ENCODE measurements around the gene GAPVD1. TPM values are rescaled to one million over a fixed set of nuclear protein-coding genes. Genes with fewer than 3 reads are reported as not detected.

Gene GAPVD1
- total and polyA plus RNA-seq, 12 donors, result 6.9 to 40.0 (median 34.5) TPM

GRCh38 chr9:125404733-125405132 lies 143.1 kb downstream of the GAPVD1 start:
- Histone ChIP-seq H3K36me3 (no peaks in the 10 kb centered on the region), H3K4me1 (peaks cover 0 to 13% (median 4%) of the 10 kb centered on the region in 9 donors), H3K27me3 (peaks cover 0 to 10% (median 3%) of the 10 kb centered on the region in 7 donors), H3K4me3 (no peak overlapping the region), H3K27ac (no peak overlapping the region), H3K9me3 (no peaks in the 10 kb centered on the region)
- no peak for TF ChIP-seq CTCF (IDR thresholded peaks at IDR 0.05)
- intact Hi-C loops (cut with DNase I), result loop anchor here in 8 of 10 donors (5.0 to 10.0 kb wide), 9 partner anchors 228 to 1090 kb away; no protein-coding TSS in a partner anchor
- DNase-seq (no peak), ATAC-seq (no peak)
- WGBS, 2 donors, result 89 to 97% methylated on average over 7 of the region's 7 CpGs

GRCh38 chr9:125405938-125406809 lies 144.5 kb downstream of the GAPVD1 start:
- ATAC-seq (no peak), DNase-seq (no peak)
- Histone ChIP-seq H3K9me3 (no peaks in the 10 kb centered on the region), H3K4me1 (peaks cover 0 to 13% (median 4%) of the 10 kb centered on the region in 9 donors), H3K36me3 (no peaks in the 10 kb centered on the region), H3K27me3 (peaks cover 0 to 10% (median 3%) of the 10 kb centered on the region in 7 donors), H3K4me3 (no peak overlapping the region), H3K27ac (no peak overlapping the region)
- no peak for TF ChIP-seq CTCF (IDR thresholded peaks at IDR 0.05)
- WGBS, 2 donors, result 86 to 92% methylated on average over 15 of the region's 15 CpGs
- intact Hi-C loops (cut with DNase I), result loop anchor here in 9 of 10 donors (2.0 to 10.0 kb wide), 11 partner anchors 226 to 1089 kb away; no protein-coding TSS in a partner anchor

- DNase-seq (no peak), ATAC-seq (no peak)
- Histone ChIP-seq H3K9me3 (no peaks in the 10 kb centered on the region), H3K36me3 (no peaks in the 10 kb centered on the region), H3K4me1 (peaks cover 0 to 13% (median 4%) of the 10 kb centered on the region in 9 donors), H3K27ac (no peak overlapping the region), H3K27me3 (peaks cover 0 to 10% (median 3%) of the 10 kb centered on the region in 7 donors), H3K4me3 (no peak overlapping the region)
- TF ChIP-seq CTCF (IDR thresholded peaks at IDR 0.05), result no peak
- WGBS, 2 donors, result 95 to 98% methylated on average over 13 of the region's 13 CpGs
- intact Hi-C loops (cut with DNase I), result loop anchor here in 9 of 10 donors (2.0 to 10.0 kb wide), 11 partner anchors 226 to 1088 kb away; no protein-coding TSS in a partner anchor
Measured at GRCh38 chr9:125406810-125407087, 145.1 kb downstream of the GAPVD1 start.

- Histone ChIP-seq H3K4me1 (peaks cover 0 to 13% (median 4%) of the 10 kb centered on the region in 9 donors), H3K4me3 (peak overlapping the region in 9 of 10 donors; percentile 52 to 83 (median 68)), H3K9me3 (no peaks in the 10 kb centered on the region), H3K27ac (peak overlapping the region in 2 of 10 donors; percentile 32 to 76), H3K27me3 (peaks cover 0 to 10% (median 3%) of the 10 kb centered on the region in 7 donors), H3K36me3 (no peaks in the 10 kb centered on the region)
- ATAC-seq, result peak in 5 of 8 donors; percentile 3 to 26 (median 7)
- TF ChIP-seq CTCF (IDR thresholded peaks at IDR 0.05), result no peak
- DNase-seq, result no peak
- intact Hi-C loops (cut with DNase I), result loop anchor here in 9 of 10 donors (2.0 to 10.0 kb wide), 11 partner anchors 225 to 1087 kb away; no protein-coding TSS in a partner anchor
- WGBS, 2 donors, result 38% methylated on average over 17 of the region's 17 CpGs
Measured at GRCh38 chr9:125407432-125407973, 145.9 kb downstream of the GAPVD1 start.
